ENCODE results near the gene RAC2. TPM values are rescaled to one million over a fixed set of nuclear protein-coding genes. Genes with fewer than 3 reads are reported as not detected.
A peak's percentile ranks its signal among the peaks of the same experiment; 100 is the strongest.

Gene RAC2
- total RNA-seq, 4 donors from 2014 or later, result 1.9 to 3.7 (median 3.5) TPM; not detected in 1

GRCh38 chr22:37175414-37176281, 68.4 kb downstream of the RAC2 start:
- peak in 1 of 2 donors; percentile 11 for DNase-seq
- in situ Hi-C loops (cut with MboI; ENCODE audit: low sequenced_read_pairs in 4 of 4) (no loop called here), intact Hi-C loops (cut with DNase I; ENCODE audit: low total_unique reads) (no loop called here)
- Histone ChIP-seq H3K27ac (peak overlapping the region in 2 of 4 donors; percentile 37 to 41), H3K9me3 (no peaks in the 10 kb centered on the region), H3K27me3 (peaks cover 0 to 13% (median 0%) of the 10 kb centered on the region in 3 donors), H3K36me3 (no peaks in the 10 kb centered on the region), H3K4me3 (no peak overlapping the region), H3K4me1 (peaks cover 29 to 43% of the 10 kb centered on the region in 2 donors)
- no peak for ATAC-seq
- no peak for TF ChIP-seq CTCF (IDR thresholded peaks at IDR 0.05 in 4 of 5, conservative IDR thresholded peaks at IDR 0.05 in 1 of 5)
- TF ChIP-seq POLR2A (IDR thresholded peaks at IDR 0.05), result no peak

Other genes with a start within 250 kb of the RAC2 start
- 10 to 100 TPM; 42.2 to 66.5 (median 51.9) TPM for gene TST, start 224.8 kb downstream of the RAC2 start, total RNA-seq
- 100 to 1,000 TPM; 131 to 161 (median 146) TPM for gene MPST, start 224.5 kb downstream of the RAC2 start, total RNA-seq
- gene KCTD17, start 192.5 kb downstream of the RAC2 start, total RNA-seq, result 1 to 10 TPM; 1.8 to 3.3 (median 2.6) TPM
- gene TMPRSS6, start 134.6 kb downstream of the RAC2 start, total RNA-seq, result under 1 TPM in 2 of 4 donors, not detected in 2; 0.10 to 0.18 TPM
- gene IL2RB, start 94.4 kb downstream of the RAC2 start, total RNA-seq, result 1 to 10 TPM in 1 of 4 donors, under 1 TPM in 3; 0.10 to 7.9 (median 0.27) TPM
- under 1 TPM; 0.46 to 1.00 (median 0.84) TPM for gene C1QTNF6, start 56.0 kb downstream of the RAC2 start, total RNA-seq
- gene SSTR3, start 31.8 kb downstream of the RAC2 start, total RNA-seq, result not detected
- gene CYTH4, start 38.2 kb upstream of the RAC2 start, total RNA-seq, result 1 to 10 TPM in 3 of 4 donors, not detected in 1; 1.7 to 2.2 (median 2.0) TPM
- under 1 TPM in 2 of 4 donors, not detected in 2; 0.02 to 0.03 TPM for gene ELFN2, start 183.2 kb upstream of the RAC2 start, total RNA-seq
- gene MFNG, start 242.1 kb upstream of the RAC2 start, total RNA-seq, result 1 to 10 TPM; 2.4 to 7.0 (median 5.2) TPM

All from gastrocnemius medialis (tissue), 4 donors.